ENCODE data around the gene DMRTA1.
"Not testable (repeated sequence)": the region's sequence is repeated elsewhere in the genome, so short reads cannot be mapped to it uniquely, and the experiment has no call there.

The DMRTA1 gene

GRCh38 chr9:22483528-22484070 is 37.0 kb downstream of the DMRTA1 start:
- Histone ChIP-seq H3K4me3 (ENCODE audit: low read length) (no peak overlapping the region), H3K36me3 (ENCODE audit: control insufficient read depth, insufficient read depth, low read length) (no peaks in the 10 kb centered on the region), H3K27me3 (ENCODE audit: control insufficient read depth, insufficient read depth, low read length) (no peaks in the 10 kb centered on the region), H3K27ac (ENCODE audit: low read depth, low read length) (no peak overlapping the region), H3K4me1 (ENCODE audit: control insufficient read depth, insufficient read depth, low read length) (no peaks in the 10 kb centered on the region), H3K9ac (ENCODE audit: low read length) (no peak overlapping the region)

GRCh38 chr9:22496197-22496596 is 49.6 kb downstream of the DMRTA1 start:
- not testable (repeated sequence) for H3K36me3 ChIP-seq (ENCODE audit: control insufficient read depth, insufficient read depth, low read length)

More at GRCh38 chr9:22496197-22496596, 49.6 kb downstream of the DMRTA1 start:
- not testable (repeated sequence) for H3K4me1 ChIP-seq (ENCODE audit: control insufficient read depth, insufficient read depth, low read length); H3K9ac ChIP-seq (ENCODE audit: low read length); H3K27me3 ChIP-seq (ENCODE audit: control insufficient read depth, insufficient read depth, low read length); H3K27ac ChIP-seq (ENCODE audit: low read depth, low read length); H3K4me3 ChIP-seq (ENCODE audit: low read length)

All from rectal smooth muscle tissue (tissue), 1 donor.